GM15510 (cell line): ENCODE results near the gene SLAMF1.
A peak's percentile ranks its signal among the peaks of the same experiment; 100 is the strongest.

ENCODE experiments used
- POLR2A ChIP-seq: IDR thresholded peaks from 3 replicates; pipeline ENCODE4 v1.6.1; 2011; ENCODE audit warnings: borderline replicate concordance; ENCODE audit not compliant: insufficient read length; ENCODE audit errors: extremely low read depth

Gene SLAMF1

GRCh38 chr1:160669276-160669675 lies 22.4 kb upstream of the SLAMF1 start:
- no peak for TF ChIP-seq POLR2A

GRCh38 chr1:160667896-160668295 lies 21.1 kb upstream of the SLAMF1 start:
- TF ChIP-seq POLR2A: no peak

DNA sequence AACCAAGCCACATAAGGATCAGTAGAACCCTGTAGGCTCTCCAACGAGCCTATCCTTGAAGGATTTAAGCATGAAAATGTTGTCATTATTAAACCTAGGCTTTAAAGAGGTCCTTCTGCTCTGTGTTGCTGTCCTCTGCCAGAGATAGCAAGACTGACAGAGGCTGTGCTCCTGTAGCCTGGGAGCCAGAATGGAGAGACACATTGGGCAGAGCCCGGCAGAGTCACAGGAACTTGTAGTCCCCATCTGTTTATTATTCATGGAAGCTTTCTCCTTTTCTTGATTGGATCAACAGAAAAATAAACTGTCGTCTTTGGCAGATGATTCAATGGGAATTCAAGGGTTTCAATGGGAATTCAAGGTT lies 19.2 kb upstream of the SLAMF1 start:
- no peak for TF ChIP-seq POLR2A

- TF ChIP-seq POLR2A: peak; percentile 5
Observed at GRCh38 chr1:160665330-160666078, 18.7 kb upstream of the SLAMF1 start.

DNA sequence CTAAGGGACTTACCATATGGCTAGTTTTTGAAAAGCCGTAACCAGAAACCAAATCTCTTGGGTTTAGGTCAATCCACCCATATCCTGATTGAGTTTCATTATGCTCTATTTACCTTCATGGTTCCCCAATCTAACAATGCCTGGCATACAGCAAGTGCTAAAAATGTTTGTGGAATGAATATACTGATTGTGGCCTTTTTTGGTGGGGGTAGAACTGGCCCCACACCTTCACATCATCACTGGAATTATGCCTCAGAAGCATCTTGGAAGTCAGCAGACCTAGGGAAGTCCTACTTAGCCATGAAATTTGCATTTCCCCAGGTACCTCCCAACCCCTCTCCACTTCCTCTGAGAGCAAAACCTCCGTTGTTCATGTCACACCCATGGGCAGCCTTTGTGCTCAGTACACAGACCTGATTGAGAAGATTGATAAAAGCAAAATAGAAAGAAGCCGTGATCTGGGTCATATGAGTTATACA lies 17.8 kb upstream of the SLAMF1 start:
- no peak for TF ChIP-seq POLR2A

DNA sequence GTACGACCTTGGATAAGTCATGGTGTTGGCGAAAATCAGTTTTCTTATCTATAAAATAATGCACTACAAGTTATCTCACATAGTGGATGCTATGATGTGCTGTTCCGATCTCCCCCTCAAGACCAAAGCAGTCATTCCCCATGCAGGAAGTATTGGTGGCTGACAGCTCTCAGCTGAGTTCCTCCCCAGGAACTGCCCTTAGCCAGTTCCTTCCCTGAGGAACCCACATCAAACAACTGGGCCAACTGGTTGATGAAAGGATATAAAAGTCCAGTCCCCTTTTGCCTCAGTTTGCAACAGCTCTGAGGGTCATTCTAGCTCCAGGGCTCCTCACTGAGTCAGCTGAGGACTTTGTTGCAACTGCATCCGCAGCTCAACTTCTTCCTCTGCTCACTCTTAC lies 16.1 kb upstream of the SLAMF1 start:
- no peak for TF ChIP-seq POLR2A

DNA sequence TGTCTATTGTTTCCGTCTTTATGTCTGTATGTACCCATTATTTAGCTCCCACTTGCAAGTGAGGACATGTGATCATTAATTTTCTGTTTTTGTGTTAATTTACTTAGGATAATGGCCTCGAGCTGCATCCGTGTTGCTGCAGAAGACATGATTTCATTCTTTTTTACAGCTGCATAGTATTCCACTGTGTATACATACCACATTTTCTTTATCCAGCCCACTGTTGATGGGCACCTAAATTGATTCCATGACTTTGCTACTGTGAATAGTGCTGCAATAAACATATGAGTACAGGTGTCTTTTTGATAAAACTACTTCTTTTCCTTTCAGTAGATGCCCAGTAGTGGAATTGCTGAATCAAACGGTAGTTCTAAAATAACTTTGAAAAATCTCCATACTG lies 12.7 kb upstream of the SLAMF1 start:
- no peak for TF ChIP-seq POLR2A

- TF ChIP-seq POLR2A: no peak
Observed at GRCh38 chr1:160658814-160659193, 12.0 kb upstream of the SLAMF1 start.

DNA sequence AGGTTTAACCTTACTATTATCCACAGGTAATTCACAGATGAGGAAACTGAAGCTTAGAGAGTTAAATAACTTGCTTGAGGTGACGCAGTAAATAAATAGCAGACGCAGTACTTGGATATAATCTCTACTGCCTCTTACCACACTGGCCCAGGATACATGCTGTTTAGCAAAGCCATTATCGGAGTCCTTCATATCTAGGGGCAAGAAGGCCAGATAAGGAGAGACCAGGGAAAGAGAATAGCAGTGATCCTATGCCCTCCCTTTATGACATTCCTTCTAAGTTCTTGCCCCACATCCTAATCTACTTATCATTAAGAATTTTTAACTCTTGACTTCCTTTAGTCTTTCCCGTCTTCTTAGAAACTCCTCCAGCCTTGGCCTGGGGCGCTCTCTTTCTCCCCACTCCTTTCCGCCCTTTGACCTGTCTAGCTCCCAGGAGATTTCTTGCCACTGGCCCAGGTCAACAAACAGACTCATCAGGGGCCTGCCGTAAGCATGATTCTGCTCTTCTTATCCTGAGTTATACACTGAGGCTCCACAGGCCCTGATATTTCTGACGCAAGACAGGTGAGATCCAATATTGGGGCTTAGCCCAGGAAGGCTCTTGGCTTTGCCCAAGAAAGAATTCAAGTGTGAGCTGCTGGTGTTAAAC lies 11.4 kb upstream of the SLAMF1 start:
- TF ChIP-seq POLR2A: peak; percentile 7

- no peak for TF ChIP-seq POLR2A
Observed at GRCh38 chr1:160657250-160657781, 10.5 kb upstream of the SLAMF1 start.

DNA sequence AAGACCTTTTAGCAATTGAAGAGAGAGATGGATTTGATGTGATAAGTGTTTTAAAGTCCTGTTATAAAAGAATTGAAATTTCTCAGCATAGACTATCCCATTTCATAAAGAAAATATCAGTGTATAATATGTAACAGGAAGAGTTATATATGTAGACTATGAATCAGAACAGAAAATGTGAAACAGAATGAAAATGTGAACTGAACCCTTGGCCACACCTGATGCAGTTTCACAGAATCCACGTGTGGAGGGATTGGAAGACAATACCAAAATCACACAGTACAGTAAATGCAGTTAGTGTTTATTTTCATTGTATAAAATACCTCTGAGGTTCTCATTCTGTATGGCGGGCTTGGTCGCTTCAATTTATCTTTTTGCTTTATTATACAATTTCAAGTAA lies 9.9 kb upstream of the SLAMF1 start:
- TF ChIP-seq POLR2A: no peak

- no peak for TF ChIP-seq POLR2A
Observed at GRCh38 chr1:160653620-160654016, 6.8 kb upstream of the SLAMF1 start.

DNA sequence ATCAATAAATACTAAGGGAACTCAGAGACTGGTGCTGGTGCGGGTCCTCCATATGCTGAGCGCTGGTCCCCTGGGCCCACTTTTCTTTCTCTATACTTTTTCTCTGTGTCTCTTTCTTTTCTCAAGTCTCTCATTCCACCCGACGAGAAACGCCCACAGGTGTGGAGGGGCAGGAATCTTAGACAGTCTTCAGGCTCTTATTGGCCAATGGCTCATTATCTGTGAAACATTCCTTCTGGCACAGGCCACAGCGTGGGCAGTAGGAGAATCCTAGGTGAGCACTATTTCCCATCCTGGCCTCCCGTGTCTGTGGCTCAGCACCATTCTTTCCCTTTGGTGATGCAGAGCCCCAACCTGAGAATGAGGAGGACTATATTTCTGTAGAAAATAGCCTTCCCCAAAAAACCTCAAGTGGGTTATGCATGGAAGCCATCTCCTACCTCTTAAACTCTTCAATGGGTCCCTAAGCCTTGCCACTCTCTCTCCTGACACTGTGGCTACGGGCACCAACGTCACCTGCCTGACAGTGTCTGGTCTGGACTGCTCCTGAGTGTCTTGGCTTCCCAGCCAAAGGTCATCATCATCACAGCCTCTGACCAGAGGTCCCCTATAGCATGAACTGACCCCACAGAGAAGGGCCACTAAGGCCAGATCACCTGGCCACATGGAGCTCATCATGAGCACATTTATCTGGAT lies 6.2 kb upstream of the SLAMF1 start:
- peak; percentile 26 for TF ChIP-seq POLR2A

- peak; percentile 32 for TF ChIP-seq POLR2A
Observed at GRCh38 chr1:160652065-160652641, 5.3 kb upstream of the SLAMF1 start.

DNA sequence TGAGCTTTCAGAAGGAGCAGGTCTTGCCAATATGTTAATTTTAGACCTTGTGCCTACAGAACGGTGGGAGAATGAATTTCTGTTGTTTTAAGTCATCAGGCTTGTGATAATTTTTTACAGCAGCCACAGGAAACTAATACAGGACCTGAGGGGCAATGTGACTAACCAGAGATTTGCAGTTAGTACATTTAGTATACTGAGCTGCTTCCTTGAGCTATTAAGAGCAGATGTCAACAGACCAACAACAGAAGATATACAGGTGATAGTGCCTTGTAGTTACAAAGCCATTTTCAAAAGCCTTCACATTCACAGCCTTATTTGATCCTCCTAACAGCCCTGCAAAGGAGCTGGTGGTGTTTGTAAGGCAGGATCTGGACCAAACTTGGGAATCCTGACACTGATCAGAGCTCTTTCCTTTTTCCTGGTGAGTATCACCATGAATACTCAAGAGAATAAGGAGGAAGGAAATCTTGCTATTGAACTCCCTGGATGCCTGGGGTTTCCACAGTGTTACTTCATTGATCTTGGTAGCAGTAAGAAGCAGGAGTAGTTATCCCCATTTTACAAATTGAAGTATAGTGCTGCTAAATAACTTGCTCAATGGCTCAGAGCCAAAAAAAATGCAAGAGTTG lies 4.7 kb upstream of the SLAMF1 start:
- TF ChIP-seq POLR2A: no peak

DNA sequence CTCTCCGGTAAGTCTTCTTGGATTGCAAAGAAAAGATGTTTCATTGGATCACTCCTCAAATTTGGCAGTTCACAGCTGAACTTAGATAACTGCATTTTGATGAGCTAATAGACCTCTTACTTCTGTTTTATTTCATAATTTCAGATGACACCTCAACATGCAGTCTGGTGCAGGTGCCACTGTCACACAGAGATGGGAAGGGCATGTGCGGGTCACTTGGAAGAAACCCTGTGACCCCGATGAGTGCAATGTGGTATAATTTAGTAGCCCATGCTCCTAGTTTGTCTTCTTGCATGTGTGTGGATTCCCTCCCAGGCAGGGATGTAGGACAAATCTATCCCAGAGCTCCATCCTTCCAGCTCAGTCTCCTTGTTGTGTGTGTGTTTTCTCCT lies 481 bp upstream of the SLAMF1 start:
- TF ChIP-seq POLR2A: no peak

- no peak for TF ChIP-seq POLR2A
Observed at GRCh38 chr1:160646180-160646579, 664 bp downstream of the SLAMF1 start.
